IMR-90 (cell line): ENCODE data around the gene BMP7. TPM values are rescaled to one million over a fixed set of nuclear protein-coding genes. Genes with fewer than 3 reads are reported as not detected.

ENCODE experiments used
- ATAC-seq: fragments of 200-7000 bp; cut with Tn5 transposase; 2 replicates; pipeline ENCODE4 v1.9.1; 2020; ENCODE audit warnings: low read depth, mild to moderate bottlenecking, moderate library complexity
- BruUV-seq: library from RNA; stranded (reverse); fragments of 400-500 nt; replicated peaks from 2 replicates; lab custom pipeline; 2021; lab: Mats Ljungman, UMichigan
- CTCF ChIA-PET: fragments of 300-600 bp; formaldehyde crosslinking; extraction: SDS; loops from one replicate; lab custom pipeline; 2021; ENCODE audit warnings: antibody characterized with exemption; lab: Yijun Ruan, JAX
- POLR2A ChIA-PET: fragments of 300-600 bp; sonication (Branson Sonifier 250); formaldehyde crosslinking; loops from one replicate; lab custom pipeline; 2022; ENCODE audit warnings: antibody characterized with exemption; ENCODE audit not compliant: unreplicated experiment; lab: Charles Lee
- DNase-seq: peaks from one replicate; pipeline ENCODE4 v3.0.0; 2013
- H2AFZ ChIP-seq: replicated peaks from 2 replicates; pipeline ENCODE3; 2013; ENCODE audit warnings: low read length, mild to moderate bottlenecking; ENCODE audit not compliant: poor library complexity
- H2AK5ac ChIP-seq: 2 replicates; pipeline ENCODE4 v1.6.1; 2013; ENCODE audit warnings: low read depth, low read length, inconsistent platforms
- H2AK9ac ChIP-seq: replicated peaks from 2 replicates; pipeline ENCODE3; 2013; ENCODE audit warnings: mild to moderate bottlenecking, low read depth, low read length, moderate library complexity; ENCODE audit not compliant: poor library complexity
- H2BK120ac ChIP-seq: 2 replicates; pipeline ENCODE4 v1.6.1; 2013; ENCODE audit warnings: low read depth, low read length, inconsistent platforms
- H2BK15ac ChIP-seq: 3 replicates; pipeline ENCODE4 v1.6.1; 2013; ENCODE audit warnings: low read depth, low read length, inconsistent platforms
- H2BK20ac ChIP-seq: 2 replicates; pipeline ENCODE4 v1.6.1; 2013; ENCODE audit warnings: low read depth, mild to moderate bottlenecking, inconsistent platforms, low read length, moderate library complexity
- H2BK5ac ChIP-seq: 2 replicates; pipeline ENCODE4 v1.6.1; 2013; ENCODE audit warnings: mild to moderate bottlenecking, low read depth, low read length, inconsistent platforms; ENCODE audit not compliant: poor library complexity, severe bottlenecking
- H3K14ac ChIP-seq: replicated peaks from 2 replicates; pipeline ENCODE4 v1.6.1; 2013; ENCODE audit warnings: low read depth, low read length, inconsistent platforms
- H3K18ac ChIP-seq: 2 replicates; pipeline ENCODE4 v1.6.1; 2013; ENCODE audit warnings: low read depth, low read length, control low read depth
- H3K23ac ChIP-seq: 2 replicates; pipeline ENCODE4 v1.6.1; 2013; ENCODE audit warnings: low read depth, low read length, inconsistent platforms
- H3K27ac ChIP-seq: 2 replicates; pipeline ENCODE4 v1.5.1; 2013; ENCODE audit warnings: mild to moderate bottlenecking, control low read depth, low read length; ENCODE audit not compliant: insufficient read depth
- H3K27me3 ChIP-seq: 2 replicates; pipeline ENCODE4 v1.6.1; 2013; ENCODE audit warnings: low read length; ENCODE audit not compliant: control insufficient read depth, insufficient read depth
- H3K36me3 ChIP-seq: 2 replicates; pipeline ENCODE4 v1.6.1; 2013; ENCODE audit warnings: low read length, mixed read lengths; ENCODE audit not compliant: control insufficient read depth, insufficient read depth
- H3K4ac ChIP-seq: 2 replicates; pipeline ENCODE4 v1.6.1; 2013; ENCODE audit warnings: low read depth, low read length, inconsistent platforms
- H3K4me1 ChIP-seq: 2 replicates; pipeline ENCODE4 v1.6.1; 2013; ENCODE audit warnings: low read length, mixed read lengths; ENCODE audit not compliant: control insufficient read depth, insufficient read depth
- H3K4me2 ChIP-seq: 2 replicates; pipeline ENCODE4 v1.6.1; 2013; ENCODE audit warnings: low read depth, mild to moderate bottlenecking, control low read depth, low read length, moderate library complexity
- H3K4me3 ChIP-seq: 2 replicates; pipeline ENCODE4 v1.5.1; 2013; ENCODE audit warnings: low read depth, mild to moderate bottlenecking, control low read depth, low read length, moderate library complexity; ENCODE audit not compliant: insufficient read depth
- H3K56ac ChIP-seq: 2 replicates; pipeline ENCODE4 v1.6.1; 2013; ENCODE audit warnings: low read length, inconsistent platforms; ENCODE audit not compliant: insufficient read depth; ENCODE audit errors: extremely low read depth
- H3K79me1 ChIP-seq, 2 experiments: 2 replicates each; pipeline ENCODE4 v1.6.1; 2013; ENCODE audit warnings: low read length in 2 of 2, inconsistent platforms in 1 of 2, low read depth in 1 of 2
- H3K9ac ChIP-seq: 2 replicates; pipeline ENCODE4 v1.6.1; 2013; ENCODE audit warnings: low read depth, low read length, control low read depth
- H3K9me1 ChIP-seq: 2 replicates; pipeline ENCODE4 v1.6.1; 2013; ENCODE audit warnings: low read length, inconsistent platforms; ENCODE audit not compliant: insufficient read depth
- H3K9me3 ChIP-seq: 2 replicates; pipeline ENCODE4 v1.6.1; 2013; ENCODE audit warnings: low read length; ENCODE audit not compliant: control insufficient read depth, insufficient read depth
- H4K20me1 ChIP-seq: 2 replicates; pipeline ENCODE4 v1.6.1; 2013; ENCODE audit warnings: low read length, inconsistent platforms; ENCODE audit not compliant: insufficient read depth
- H4K5ac ChIP-seq: 2 replicates; pipeline ENCODE4 v1.6.1; 2013; ENCODE audit warnings: mild to moderate bottlenecking, low read depth, low read length, control low read depth
- H4K8ac ChIP-seq, 2 experiments: 2 replicates each; pipeline ENCODE4 v1.6.1; 2013; ENCODE audit warnings: low read depth in 2 of 2, low read length in 2 of 2, control low read depth in 1 of 2, inconsistent platforms in 1 of 2
- H4K91ac ChIP-seq: 2 replicates; pipeline ENCODE4 v1.6.1; 2013; ENCODE audit warnings: low read depth, low read length, inconsistent platforms; ENCODE audit not compliant: insufficient read depth
- BHLHE40 ChIP-seq: fragments of 150-350 bp; IDR thresholded peaks from 2 replicates; pipeline ENCODE4 v1.6.1; 2016; ENCODE audit warnings: mild to moderate bottlenecking, low read depth, low read length
- CEBPB ChIP-seq: IDR thresholded peaks from 2 replicates; pipeline ENCODE4 v1.6.1; 2012; ENCODE audit warnings: low read depth, low read length, improper control_type of control experiment
- CHD1 ChIP-seq: IDR thresholded peaks from 2 replicates; pipeline ENCODE4 v1.6.1; 2012; ENCODE audit warnings: low read depth, low read length, improper control_type of control experiment
- FOS ChIP-seq: fragments of 150-350 bp; IDR thresholded peaks from 2 replicates; pipeline ENCODE4 v1.6.1; 2016; ENCODE audit warnings: low read depth, low read length
- MAFK ChIP-seq: IDR thresholded peaks from 2 replicates; pipeline ENCODE4 v1.6.1; 2012; ENCODE audit warnings: low read depth, low read length, improper control_type of control experiment
- MAZ ChIP-seq: IDR thresholded peaks from 2 replicates; pipeline ENCODE4 v1.6.1; 2012; ENCODE audit warnings: low read depth, mild to moderate bottlenecking, low read length, improper control_type of control experiment, moderate library complexity, borderline replicate concordance
- MXI1 ChIP-seq: IDR thresholded peaks from 2 replicates; pipeline ENCODE4 v1.6.1; 2012; ENCODE audit warnings: low read depth, mild to moderate bottlenecking, low read length, moderate library complexity, borderline replicate concordance
- NFE2L2 ChIP-seq: fragments of 150-350 bp; IDR thresholded peaks from 2 replicates; pipeline ENCODE4 v1.6.1; 2016; ENCODE audit warnings: low read depth, mild to moderate bottlenecking, low read length
- POLR2A ChIP-seq: IDR thresholded peaks from 2 replicates; pipeline ENCODE4 v1.6.1; 2012; ENCODE audit warnings: mild to moderate bottlenecking, low read depth, low read length
- RAD21 ChIP-seq: IDR thresholded peaks from 2 replicates; pipeline ENCODE4 v1.6.1; 2012; ENCODE audit warnings: low read length, improper control_type of control experiment
- RCOR1 ChIP-seq: IDR thresholded peaks from 2 replicates; pipeline ENCODE4 v1.6.1; 2012; ENCODE audit warnings: mild to moderate bottlenecking, low read length, improper control_type of control experiment; ENCODE audit not compliant: insufficient replicate concordance
- RFX5 ChIP-seq: IDR thresholded peaks from 2 replicates; pipeline ENCODE4 v1.8.0; 2012; ENCODE audit warnings: low read depth, mild to moderate bottlenecking, low read length, moderate library complexity
- SMC3 ChIP-seq: fragments of 150-350 bp; IDR thresholded peaks from 2 replicates; pipeline ENCODE4 v1.6.1; 2016; ENCODE audit warnings: low read depth, mild to moderate bottlenecking, antibody characterized with exemption, low read length, moderate library complexity
- WGBS, 2 experiments: methylation state at CpG; one replicate each; pipeline versions ENCODE4 v1.1.5 to v1.1.7; 2013; ENCODE audit warnings: missing lambda C conversion rate in 2 of 2; ENCODE audit not compliant: insufficient read length in 1 of 2; ENCODE audit errors: extremely low coverage in 2 of 2; 5-methylcytosine and 5-hydroxymethylcytosine counted together
- dilution Hi-C: fragments of 300-500 bp; cut with HindIII; formaldehyde crosslinking; loops from one replicate; pipeline ENCODE4 v1.14.3; 2018; ENCODE audit warnings: low sequenced_read_pairs; ENCODE audit not compliant: unreplicated experiment
- in situ Hi-C: fragments of 300-500 bp; cut with MboI; formaldehyde crosslinking; loops from 3 replicates; pipeline ENCODE4 v1.14.3; 2019; ENCODE audit warnings: low sequenced_read_pairs, inconsistent platforms, mixed read lengths
- intact Hi-C: fragments of 100-400 bp; cut with micrococcal nuclease; formaldehyde crosslinking; loops from 2 replicates; pipeline ENCODE4 v1.10.0; 2022
- polyA plus RNA-seq, 3 experiments: library from polyadenylated mRNA; depleted of rRNA; stranded (reverse); fragments of >200 nt; gene quantifications; 2 replicates each; pipeline ENCODE4 v1.2.3, GENCODE V29; 2012; ENCODE audit warnings: low replicate concordance in 1 of 3
- total RNA-seq: library from RNA; depleted of rRNA; stranded (reverse); fragments of >200 nt; gene quantifications from 2 replicates; pipeline ENCODE4 v1.2.3, GENCODE V29; 2012
- TF ChIP-seq, protein P1 (sequence below): fragments of 150-350 bp; IDR thresholded peaks from 2 replicates; pipeline ENCODE4 v1.6.1; 2016; ENCODE audit warnings: low read depth, mild to moderate bottlenecking, low read length, moderate library complexity, borderline replicate concordance
- TF ChIP-seq, protein P2 (sequence below): fragments of 150-350 bp; IDR thresholded peaks from 2 replicates; pipeline ENCODE4 v1.6.1; 2017; ENCODE audit warnings: mild to moderate bottlenecking, antibody characterized with exemption, low read length, low read depth

BMP7 gene
- total and polyA plus RNA-seq, 2 of the 4 experiments (the other 2 are of a cell fraction): not detected

DNA sequence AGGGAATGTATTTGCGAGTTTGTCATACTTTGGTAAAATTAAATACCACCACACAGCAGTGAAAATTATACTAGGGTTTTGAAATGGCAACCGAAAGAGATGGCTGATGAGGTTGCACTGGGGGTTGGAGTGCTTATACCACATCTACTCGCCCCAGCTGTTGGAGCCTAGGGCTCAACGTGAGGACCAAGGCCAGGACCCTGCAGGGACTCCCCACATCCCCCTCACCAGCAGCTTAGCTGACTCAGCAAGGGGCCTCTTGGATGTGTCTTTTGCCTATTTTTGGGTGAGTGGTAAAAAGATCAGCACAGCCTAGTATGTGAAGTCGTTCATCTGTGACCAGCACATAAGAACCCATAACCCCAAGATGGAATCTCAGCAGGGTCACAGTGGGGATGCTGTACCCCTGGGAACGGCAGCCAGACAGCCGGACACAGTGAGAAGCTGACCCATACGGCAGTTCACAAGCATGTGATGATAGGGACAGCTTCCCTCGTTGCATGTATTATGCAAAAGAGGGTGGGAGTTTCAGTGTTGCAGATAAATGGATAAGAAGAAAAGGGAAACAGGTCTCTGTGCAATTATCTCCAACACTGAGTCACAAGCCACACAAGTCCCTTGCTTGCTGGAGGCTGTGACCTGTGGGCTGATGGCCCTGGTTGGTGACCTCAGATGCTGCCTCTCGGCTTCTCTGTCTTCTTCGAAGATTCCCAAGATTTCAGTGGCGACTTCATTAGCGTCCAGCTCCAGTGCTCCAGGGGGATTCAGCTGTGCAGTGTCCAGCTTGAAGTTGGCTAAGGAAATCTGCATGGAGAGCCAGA, 42.2 kb upstream of the BMP7 start:
- H2AK9ac ChIP-seq: no peak overlapping the region
- no peak overlapping the region for H4K8ac ChIP-seq
- no peak overlapping the region for H2AK5ac ChIP-seq
- 75% methylated on average over 3 of the region's 13 CpGs; no CpG with 5 or more reads in 1 of the 2 experiments for WGBS, 2 experiments
- no peak overlapping the region for H3K23ac ChIP-seq
- H3K9me1 ChIP-seq: no peaks in the 10 kb centered on the region
- no peak overlapping the region for H3K27ac ChIP-seq
- H2AFZ ChIP-seq: no peak overlapping the region
- no peak overlapping the region for H3K56ac ChIP-seq
- H3K79me1 ChIP-seq: no peaks in the 10 kb centered on the region
- no peak overlapping the region for H2BK120ac ChIP-seq
- no peaks in the 10 kb centered on the region for H3K9me3 ChIP-seq
- peaks cover 2% of the 10 kb centered on the region; the same call in 1 of the 2 replicates for H3K27me3 ChIP-seq
- H2BK20ac ChIP-seq: no peak overlapping the region
- no peak overlapping the region for H3K18ac ChIP-seq
- ATAC-seq (no peak), DNase-seq (no peak)
- H2BK15ac ChIP-seq: no peak overlapping the region
- BruUV-seq: no TSS peak
- H3K4me3 ChIP-seq: no peak overlapping the region
- ChIA-PET CTCF (no interaction called here), POLR2A (no interaction called here)
- H4K91ac ChIP-seq: no peak overlapping the region
- no peaks in the 10 kb centered on the region for H4K20me1 ChIP-seq
- no peak overlapping the region for H2BK5ac ChIP-seq
- in situ Hi-C loops: no loop called here
- no peak overlapping the region for H3K9ac ChIP-seq
- no peak overlapping the region for H3K14ac ChIP-seq
- no peak overlapping the region for H4K5ac ChIP-seq
- intact Hi-C loops: no loop called here
- H3K4me2 ChIP-seq: no peak overlapping the region
- dilution Hi-C loops: no loop called here
- H3K4me1 ChIP-seq: no peaks in the 10 kb centered on the region
- no peaks in the 10 kb centered on the region for H3K36me3 ChIP-seq
- H3K4ac ChIP-seq: no peak overlapping the region
- TF ChIP-seq, protein P1, sequence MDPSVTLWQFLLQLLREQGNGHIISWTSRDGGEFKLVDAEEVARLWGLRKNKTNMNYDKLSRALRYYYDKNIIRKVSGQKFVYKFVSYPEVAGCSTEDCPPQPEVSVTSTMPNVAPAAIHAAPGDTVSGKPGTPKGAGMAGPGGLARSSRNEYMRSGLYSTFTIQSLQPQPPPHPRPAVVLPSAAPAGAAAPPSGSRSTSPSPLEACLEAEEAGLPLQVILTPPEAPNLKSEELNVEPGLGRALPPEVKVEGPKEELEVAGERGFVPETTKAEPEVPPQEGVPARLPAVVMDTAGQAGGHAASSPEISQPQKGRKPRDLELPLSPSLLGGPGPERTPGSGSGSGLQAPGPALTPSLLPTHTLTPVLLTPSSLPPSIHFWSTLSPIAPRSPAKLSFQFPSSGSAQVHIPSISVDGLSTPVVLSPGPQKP: no peak
- TF ChIP-seq MAZ (no peak), RCOR1 (no peak), RFX5 (no peak), NFE2L2 (no peak), CHD1 (no peak), SMC3 (no peak), BHLHE40 (no peak), MXI1 (no peak), RAD21 (no peak), MAFK (no peak), CEBPB (no peak), POLR2A (no peak), FOS (no peak)
- TF ChIP-seq, protein P2, sequence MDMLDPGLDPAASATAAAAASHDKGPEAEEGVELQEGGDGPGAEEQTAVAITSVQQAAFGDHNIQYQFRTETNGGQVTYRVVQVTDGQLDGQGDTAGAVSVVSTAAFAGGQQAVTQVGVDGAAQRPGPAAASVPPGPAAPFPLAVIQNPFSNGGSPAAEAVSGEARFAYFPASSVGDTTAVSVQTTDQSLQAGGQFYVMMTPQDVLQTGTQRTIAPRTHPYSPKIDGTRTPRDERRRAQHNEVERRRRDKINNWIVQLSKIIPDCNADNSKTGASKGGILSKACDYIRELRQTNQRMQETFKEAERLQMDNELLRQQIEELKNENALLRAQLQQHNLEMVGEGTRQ: no peak
